Endothelial cell of umbilical vein (primary cell): ENCODE data around the gene MEF2C. TPM values are rescaled to one million over a fixed set of nuclear protein-coding genes. Genes with fewer than 3 reads are reported as not detected.

Experiments
- BruUV-seq: library from RNA; stranded (reverse); fragments of 400-500 nt; replicated peaks from 2 replicates; lab custom pipeline; 2021; lab: Mats Ljungman, UMichigan
- CTCF ChIA-PET: fragments of 300-600, 350-600 bp; sonication (Branson Sonifier 250); formaldehyde crosslinking; loops from one replicate; lab custom pipeline; 2021; ENCODE audit warnings: antibody characterized with exemption, inconsistent platforms; lab: Charles Lee
- POLR2A ChIA-PET: fragments of 300-600, 350-600 bp; sonication (Branson Sonifier 250); formaldehyde crosslinking; loops from one replicate; lab custom pipeline; 2021; ENCODE audit warnings: antibody characterized with exemption, inconsistent platforms; lab: Charles Lee
- DNase-seq: peaks from one replicate; pipeline ENCODE4 v3.0.0-alpha.2; 2011; ENCODE audit warnings: low read depth, low spot score
- FAIRE-seq: peaks from 2 replicates; lab custom pipeline; 2011; peaks lifted over from hg19 to GRCh38; lab: Jason Lieb, UNC
- H2AFZ ChIP-seq: 2 replicates; pipeline ENCODE4 v1.6.0; 2012; ENCODE audit warnings: low read depth, low read length, control low read depth, inconsistent platforms
- H3K27ac ChIP-seq: 2 replicates; pipeline ENCODE4 v1.5.1; 2011; ENCODE audit warnings: low read depth, mild to moderate bottlenecking, control low read depth, low read length, moderate library complexity; ENCODE audit not compliant: insufficient read depth
- H3K27me3 ChIP-seq, 2 experiments: 2 replicates each; pipeline versions ENCODE4 v1.6.0 to v1.6.1; 2011; ENCODE audit warnings: low read length in 2 of 2, mixed read lengths in 1 of 2; ENCODE audit not compliant: control insufficient read depth in 2 of 2, insufficient read depth in 2 of 2
- H3K36me3 ChIP-seq, 2 experiments: 2 replicates in 1 of 2; 3 replicates in 1 of 2; pipeline ENCODE4 v1.5.1; 2011; ENCODE audit warnings: low read length in 2 of 2, mild to moderate bottlenecking in 1 of 2, moderate library complexity in 1 of 2; ENCODE audit not compliant: control insufficient read depth in 2 of 2, insufficient read depth in 2 of 2; ENCODE audit errors: extremely low read depth in 1 of 2
- H3K4me1 ChIP-seq: 3 replicates; pipeline ENCODE4 v1.5.1; 2011; ENCODE audit warnings: mild to moderate bottlenecking, low read length; ENCODE audit not compliant: control insufficient read depth, insufficient read depth; ENCODE audit errors: extremely low read depth
- H3K4me2 ChIP-seq: 2 replicates; pipeline ENCODE4 v1.6.1; 2011; ENCODE audit warnings: low read length, control low read depth, mixed read lengths; ENCODE audit not compliant: insufficient read depth
- H3K4me3 ChIP-seq, 3 experiments: fragments of 200-600 bp in 1 of 3; sonication (generic), shearing (Covaris generic) in 1 of 3; replicated peaks in 1 of 3; 2 replicates each; pipeline ENCODE4 v1.5.1; 2011 to 2016; ENCODE audit warnings: control low read depth in 3 of 3, low read length in 3 of 3, mild to moderate bottlenecking in 2 of 3, inconsistent platforms in 1 of 3, low read depth in 1 of 3, moderate library complexity in 1 of 3; ENCODE audit not compliant: insufficient read depth in 1 of 3
- H3K79me2 ChIP-seq: 2 replicates; pipeline ENCODE4 v1.6.0; 2012; ENCODE audit warnings: low read length, inconsistent platforms; ENCODE audit not compliant: control insufficient read depth, insufficient read depth
- H3K9ac ChIP-seq: replicated peaks from 2 replicates; pipeline ENCODE3; 2011; ENCODE audit warnings: low read length, control low read depth; ENCODE audit not compliant: insufficient read depth; ENCODE audit errors: extremely low read depth
- H3K9me1 ChIP-seq: replicated peaks from 3 replicates; pipeline ENCODE4 v1.6.0; 2011; ENCODE audit warnings: mild to moderate bottlenecking, low read length; ENCODE audit not compliant: control insufficient read depth, insufficient read depth; ENCODE audit errors: extremely low read depth
- H3K9me3 ChIP-seq: replicated peaks from 2 replicates; pipeline ENCODE4 v1.5.1; 2012; ENCODE audit warnings: low read length, inconsistent platforms; ENCODE audit not compliant: control insufficient read depth, insufficient read depth
- H4K20me1 ChIP-seq: replicated peaks from 2 replicates; pipeline ENCODE3; 2011; ENCODE audit warnings: mild to moderate bottlenecking, low read length; ENCODE audit not compliant: control insufficient read depth, insufficient read depth; ENCODE audit errors: extremely low read depth
- CTCF ChIP-seq, 2 donors: IDR thresholded peaks; 1 replicate in 1 of 2; 2 replicates in 1 of 2; pipeline ENCODE4 v1.5.1; 2011; ENCODE audit warnings: low read length in 2 of 2, mild to moderate bottlenecking in 2 of 2, moderate library complexity in 2 of 2, control low read depth in 1 of 2, inconsistent platforms in 1 of 2, low read depth in 1 of 2; ENCODE audit not compliant: insufficient read depth in 1 of 2; ENCODE audit errors: extremely low read depth in 1 of 2
- EZH2 ChIP-seq: IDR thresholded peaks from 2 replicates; pipeline ENCODE4 v1.6.1; 2012; ENCODE audit warnings: borderline replicate concordance, low read depth, mild to moderate bottlenecking, moderate library complexity, low read length, inconsistent platforms; ENCODE audit not compliant: severe bottlenecking
- FOS ChIP-seq: IDR thresholded peaks from 2 replicates; pipeline ENCODE4 v1.6.1; 2011; ENCODE audit warnings: mild to moderate bottlenecking, low read length, moderate library complexity, borderline replicate concordance; ENCODE audit not compliant: insufficient read depth
- GATA2 ChIP-seq: IDR thresholded peaks from 2 replicates; pipeline ENCODE4 v1.7.0; 2011; ENCODE audit warnings: low read depth, mild to moderate bottlenecking, moderate library complexity, mixed read lengths, low read length; ENCODE audit not compliant: insufficient read length, insufficient read depth
- JUN ChIP-seq: IDR thresholded peaks from 2 replicates; pipeline ENCODE4 v1.6.1; 2011; ENCODE audit warnings: borderline replicate concordance, low read depth; ENCODE audit not compliant: insufficient read length, insufficient read depth
- MAX ChIP-seq: IDR thresholded peaks from 2 replicates; pipeline ENCODE4 v1.6.1; 2011; ENCODE audit not compliant: insufficient read depth, insufficient read length
- MYC ChIP-seq: IDR thresholded peaks from one replicate; pipeline ENCODE4 v1.6.1; 2011; ENCODE audit warnings: mild to moderate bottlenecking, low read depth, low read length
- POLR2A ChIP-seq: IDR thresholded peaks from 2 replicates; pipeline ENCODE4 v1.6.1; 2012; ENCODE audit warnings: low read depth, mild to moderate bottlenecking, control low read depth, low read length
- POLR2AphosphoS5 ChIP-seq: IDR thresholded peaks from 2 replicates; pipeline ENCODE4 v1.6.1; 2012; ENCODE audit warnings: low read depth, mild to moderate bottlenecking, control low read depth, low read length, moderate library complexity; ENCODE audit not compliant: insufficient read depth
- dilution Hi-C: fragments of 300-500 bp; cut with MboI; formaldehyde crosslinking; loops from one replicate; pipeline ENCODE4 v1.15.0; 2019; ENCODE audit warnings: low sequenced_read_pairs; ENCODE audit not compliant: extremely low pct_ligation_motif_present
- intact Hi-C: fragments of 100-400 bp; cut with micrococcal nuclease; formaldehyde crosslinking; loops from one replicate; pipeline ENCODE4 v1.10.0; 2022
- polyA plus RNA-seq, 4 experiments: library from polyadenylated mRNA; depleted of rRNA in 3 of 4; stranded (reverse) in 3 of 4; unstranded in 1 of 4; fragments of >200 nt; gene quantifications; 2 replicates each; pipeline versions ENCODE4 v1.2.1 to v1.2.3, GENCODE V29; 2011 to 2012; ENCODE audit warnings: missing spikeins in 1 of 4
- total RNA-seq: library from RNA; stranded (reverse); gene quantifications from 2 replicates; pipeline ENCODE4 v1.2.3, GENCODE V29; 2021

MEF2C gene
- total and polyA plus RNA-seq, 2 donors (not counting 3 experiments of a cell fraction or from before 2014, with no cell fraction given): 21.2 to 67.7 TPM

- H3K4me2 ChIP-seq: no peak overlapping the region
- peaks cover 9% of the 10 kb centered on the region for H3K4me1 ChIP-seq
- H3K4me3 ChIP-seq: no peak overlapping the region
- H3K27ac ChIP-seq: no peak overlapping the region
- TF ChIP-seq FOS (no peak), MAX (no peak), CTCF (IDR thresholded peaks at IDR 0.05; ENCODE audit: extremely low read depth in 1 of 2, insufficient read depth in 1 of 2, low read depth in 1 of 2, low read length in 2 of 2) (no peak), JUN (no peak), GATA2 (no peak), POLR2A (no peak), MYC (no peak), POLR2AphosphoS5 (no peak), EZH2 (no peak)
- CTCF ChIA-PET: interaction anchor here (0.6 kb wide), 1 partner anchor 118 kb away, joined by 3 read pairs; no protein-coding TSS in a partner anchor
- H3K9me1 ChIP-seq: no peaks in the 10 kb centered on the region
- H4K20me1 ChIP-seq: no peaks in the 10 kb centered on the region
- H3K9me3 ChIP-seq: no peaks in the 10 kb centered on the region
- FAIRE-seq: no peak
- DNase-seq: no peak
- BruUV-seq: no TSS peak
- dilution Hi-C loops (no loop called here), intact Hi-C loops (loop anchor here (2.0 kb wide), 1 partner anchor 27 kb away; no protein-coding TSS in a partner anchor)
- POLR2A ChIA-PET: no interaction called here
- H3K36me3 ChIP-seq: no peaks in the 10 kb centered on the region
- no peak overlapping the region for H2AFZ ChIP-seq
- no peaks in the 10 kb centered on the region for H3K79me2 ChIP-seq
- no peaks in the 10 kb centered on the region for H3K27me3 ChIP-seq
- H3K9ac ChIP-seq: no peak overlapping the region
Observed at GRCh38 chr5:88847420-88847819, 35.6 kb downstream of the MEF2C start.
